Measurements from ENCODE around the gene NEDD4L.

The NEDD4L gene

DNA sequence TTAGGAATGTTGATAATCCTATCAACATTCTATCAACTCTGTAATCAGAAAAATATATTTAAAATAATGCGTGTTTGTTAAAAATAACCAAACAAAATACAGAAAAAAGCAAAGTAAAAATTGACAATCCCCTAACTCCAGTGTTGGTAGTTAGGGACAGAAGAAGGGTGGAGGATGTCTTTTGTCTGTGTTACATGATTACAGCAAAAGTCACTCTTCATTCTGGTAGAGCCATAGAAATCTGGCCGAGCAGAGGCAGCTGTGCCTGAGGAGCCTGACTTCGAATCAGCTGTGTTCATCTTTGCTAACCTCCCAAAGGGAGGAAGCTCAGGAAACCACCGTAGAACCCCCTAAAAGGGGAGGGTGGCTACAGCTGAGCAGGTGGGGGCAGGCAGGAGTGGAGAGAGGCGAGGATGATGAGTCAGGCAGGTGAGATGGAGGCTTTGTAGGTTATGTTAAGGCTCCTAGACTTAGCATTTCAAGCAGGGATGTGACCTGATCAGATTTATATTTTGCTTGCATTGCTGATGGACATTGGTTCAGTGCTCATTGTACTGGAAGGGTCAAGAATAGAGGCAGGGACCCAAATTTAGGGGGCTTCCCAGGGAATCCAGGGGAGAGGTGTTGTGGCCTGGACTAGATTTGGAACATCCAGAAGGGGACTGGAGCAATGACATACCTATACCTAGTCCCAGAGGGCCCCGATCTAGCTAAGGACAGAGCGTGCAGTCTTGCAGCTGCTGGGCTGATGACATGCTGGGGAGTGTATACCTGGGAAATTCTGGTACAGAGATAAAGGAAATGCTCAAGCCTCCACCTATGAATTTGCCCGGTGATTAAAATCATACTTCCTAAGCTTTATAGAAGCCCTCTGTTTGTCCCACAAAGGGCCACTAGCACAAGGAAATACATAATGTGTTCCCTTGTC is 95.7 kb downstream of the NEDD4L start:
- DNase-seq (ENCODE audit: low read depth) = no peak
- H3K4me3 ChIP-seq (ENCODE audit: low read depth, low read length) = no peak overlapping the region
- TF ChIP-seq, protein P1, sequence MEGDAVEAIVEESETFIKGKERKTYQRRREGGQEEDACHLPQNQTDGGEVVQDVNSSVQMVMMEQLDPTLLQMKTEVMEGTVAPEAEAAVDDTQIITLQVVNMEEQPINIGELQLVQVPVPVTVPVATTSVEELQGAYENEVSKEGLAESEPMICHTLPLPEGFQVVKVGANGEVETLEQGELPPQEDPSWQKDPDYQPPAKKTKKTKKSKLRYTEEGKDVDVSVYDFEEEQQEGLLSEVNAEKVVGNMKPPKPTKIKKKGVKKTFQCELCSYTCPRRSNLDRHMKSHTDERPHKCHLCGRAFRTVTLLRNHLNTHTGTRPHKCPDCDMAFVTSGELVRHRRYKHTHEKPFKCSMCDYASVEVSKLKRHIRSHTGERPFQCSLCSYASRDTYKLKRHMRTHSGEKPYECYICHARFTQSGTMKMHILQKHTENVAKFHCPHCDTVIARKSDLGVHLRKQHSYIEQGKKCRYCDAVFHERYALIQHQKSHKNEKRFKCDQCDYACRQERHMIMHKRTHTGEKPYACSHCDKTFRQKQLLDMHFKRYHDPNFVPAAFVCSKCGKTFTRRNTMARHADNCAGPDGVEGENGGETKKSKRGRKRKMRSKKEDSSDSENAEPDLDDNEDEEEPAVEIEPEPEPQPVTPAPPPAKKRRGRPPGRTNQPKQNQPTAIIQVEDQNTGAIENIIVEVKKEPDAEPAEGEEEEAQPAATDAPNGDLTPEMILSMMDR (IDR thresholded peaks at IDR 0.05; ENCODE audit: low read depth, low read length, missing control alignments) = no peak
- in situ Hi-C loops (cut with HindIII; ENCODE audit: low sequenced_read_pairs) = no loop called here

DNA sequence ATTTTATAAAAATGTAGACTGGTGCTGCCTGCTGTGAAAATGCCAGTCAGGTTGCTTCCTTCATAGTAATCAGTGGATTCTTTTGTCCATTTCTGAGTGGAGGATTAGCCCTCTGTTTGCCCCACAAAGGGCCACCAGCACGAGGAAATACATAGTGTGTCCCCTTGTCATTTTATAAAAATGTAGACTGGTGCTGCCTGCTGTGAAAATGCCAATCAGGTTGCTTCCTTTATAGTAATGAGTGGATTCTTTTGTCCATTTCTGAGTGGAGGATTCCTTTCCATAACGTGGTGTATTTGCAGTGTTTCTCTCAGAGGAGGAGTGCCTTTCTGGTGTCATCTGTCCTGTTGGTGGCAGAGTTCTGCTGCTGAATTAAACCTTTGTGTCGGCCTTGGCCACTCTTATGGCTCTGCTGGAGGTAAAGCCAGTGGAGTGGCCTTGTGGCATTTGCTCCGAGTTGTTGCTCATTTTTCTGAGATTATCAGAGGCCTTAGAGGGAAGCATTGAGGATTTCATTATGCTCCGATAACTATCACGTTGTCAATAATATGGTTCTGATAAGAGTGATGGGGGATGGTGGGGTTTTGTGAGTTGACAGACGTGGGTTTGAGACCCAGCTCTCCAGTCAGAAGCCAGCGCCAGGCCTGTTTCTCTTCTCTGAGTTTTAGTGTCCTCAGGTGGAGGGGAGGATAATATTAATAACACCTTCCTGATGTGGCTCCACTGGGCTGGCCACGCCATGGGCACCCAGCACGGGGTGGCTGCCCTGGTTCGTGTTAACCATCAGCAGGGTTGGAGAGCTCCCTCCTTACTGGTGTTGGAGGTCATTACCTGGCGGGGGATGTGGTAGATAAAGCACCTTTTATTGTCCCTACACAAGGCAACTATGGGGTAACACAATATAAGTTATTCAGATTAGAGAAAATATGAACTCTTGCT is 96.6 kb downstream of the NEDD4L start:
- TF ChIP-seq, protein P1 (IDR thresholded peaks at IDR 0.05; ENCODE audit: low read depth, low read length, missing control alignments) = no peak
- DNase-seq (ENCODE audit: low read depth) = no peak
- no peak overlapping the region for H3K4me3 ChIP-seq (ENCODE audit: low read depth, low read length)
- in situ Hi-C loops (cut with HindIII; ENCODE audit: low sequenced_read_pairs) = no loop called here

DNA sequence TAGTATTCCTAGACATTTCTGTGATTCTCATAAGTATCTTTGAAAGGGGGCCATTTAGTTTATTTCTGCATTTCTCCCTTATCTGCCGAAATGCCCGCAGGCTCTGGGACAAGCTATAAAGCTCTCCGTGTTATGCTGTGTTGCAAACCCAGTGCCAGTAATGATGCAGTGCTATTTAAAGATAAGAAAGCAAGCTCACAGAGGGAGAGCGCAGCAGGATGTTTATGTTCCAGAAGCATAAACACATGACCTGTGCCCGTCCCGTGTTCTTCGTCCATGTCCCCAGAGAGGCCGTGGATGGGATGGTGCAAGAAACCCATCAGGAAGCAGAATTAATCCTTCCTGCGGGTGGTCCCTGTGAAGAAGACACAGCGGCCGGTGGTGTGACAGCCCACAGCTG is 99.4 kb downstream of the NEDD4L start:
- no peak for DNase-seq (ENCODE audit: low read depth)
- TF ChIP-seq, protein P1 (IDR thresholded peaks at IDR 0.05; ENCODE audit: low read depth, low read length, missing control alignments) = no peak
- in situ Hi-C loops (cut with HindIII; ENCODE audit: low sequenced_read_pairs) = no loop called here
- H3K4me3 ChIP-seq (ENCODE audit: low read depth, low read length) = no peak overlapping the region

DNA sequence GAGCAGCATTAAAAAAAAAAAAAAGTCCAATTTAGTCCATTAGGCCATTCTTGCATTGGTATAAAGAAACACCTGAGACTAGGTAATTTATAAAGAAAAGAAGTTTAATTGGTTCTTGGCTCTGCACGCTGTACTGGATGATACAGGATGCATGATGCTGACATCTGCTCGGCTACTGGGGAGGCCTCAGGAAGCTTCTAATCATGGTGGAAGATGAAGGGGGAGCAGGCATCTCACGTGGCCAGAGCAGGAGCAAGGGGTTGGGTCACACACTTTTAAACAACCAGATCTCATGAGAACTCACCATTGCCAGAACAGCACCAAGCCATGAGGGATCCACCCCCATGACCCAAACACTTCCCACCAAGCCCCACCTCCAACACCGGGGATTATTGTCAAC is 100.1 kb downstream of the NEDD4L start:
- in situ Hi-C loops (cut with HindIII; ENCODE audit: low sequenced_read_pairs) = no loop called here
- H3K4me3 ChIP-seq (ENCODE audit: low read depth, low read length) = no peak overlapping the region

DNA sequence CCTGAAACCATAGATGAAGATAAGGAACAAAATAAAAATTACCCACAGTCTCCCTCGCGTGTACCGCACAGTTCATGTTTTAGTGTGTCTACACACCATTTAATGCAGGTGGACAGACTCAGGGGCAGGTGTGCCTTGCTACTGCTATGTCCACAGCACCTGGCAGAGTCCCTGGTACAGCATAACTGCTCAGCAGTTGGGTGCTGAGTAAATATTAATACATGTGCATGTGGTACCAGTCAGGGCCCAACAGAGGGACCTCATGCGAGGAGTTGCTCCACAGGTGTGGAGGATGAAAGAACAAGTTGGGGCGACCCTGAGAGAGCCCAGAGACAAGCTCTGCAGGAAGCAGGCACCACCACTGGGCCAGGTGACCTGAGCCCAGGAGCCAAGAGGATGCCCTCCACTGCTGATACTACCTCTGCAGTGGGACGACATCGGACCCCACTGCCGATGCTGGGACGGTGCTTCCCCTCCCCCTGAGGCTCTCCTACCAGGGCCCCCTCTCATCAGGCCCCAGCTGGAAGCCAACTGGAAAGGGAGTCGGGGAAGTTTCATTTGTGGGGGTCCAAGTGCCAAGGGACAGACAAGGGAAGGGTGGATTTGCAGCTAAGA is 100.8 kb downstream of the NEDD4L start:
- no peak overlapping the region for H3K4me3 ChIP-seq (ENCODE audit: low read depth, low read length)
- in situ Hi-C loops (cut with HindIII; ENCODE audit: low sequenced_read_pairs) = no loop called here
- TF ChIP-seq, protein P1 (IDR thresholded peaks at IDR 0.05; ENCODE audit: low read depth, low read length, missing control alignments) = no peak
- no peak for DNase-seq (ENCODE audit: low read depth)

More for the DNA sequence above, 100.1 kb downstream of the NEDD4L start:
- TF ChIP-seq, protein P1 (IDR thresholded peaks at IDR 0.05; ENCODE audit: low read depth, low read length, missing control alignments) = no peak
- DNase-seq (ENCODE audit: low read depth) = no peak

DNA sequence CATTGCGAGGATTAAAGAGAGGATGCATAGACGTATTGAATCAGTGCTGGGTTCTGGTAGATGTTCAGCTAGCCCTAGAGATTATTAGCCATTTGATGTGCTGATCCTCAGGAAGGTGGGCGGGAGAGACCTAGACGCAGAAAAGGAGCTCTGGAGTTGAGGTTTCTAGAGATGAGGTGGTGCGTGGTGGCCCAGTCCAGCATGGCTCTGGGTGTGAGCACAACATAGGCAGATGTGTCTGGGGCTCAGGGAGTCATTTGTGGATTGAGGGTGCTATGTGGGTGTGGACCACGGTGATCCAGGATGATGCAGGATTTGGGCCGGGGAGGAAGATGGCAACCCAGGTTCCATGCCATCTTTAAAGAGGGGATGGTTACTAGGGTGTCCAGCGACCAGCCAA is 102.1 kb downstream of the NEDD4L start:
- TF ChIP-seq, protein P1 (IDR thresholded peaks at IDR 0.05; ENCODE audit: low read depth, low read length, missing control alignments) = no peak
- in situ Hi-C loops (cut with HindIII; ENCODE audit: low sequenced_read_pairs) = no loop called here
- no peak overlapping the region for H3K4me3 ChIP-seq (ENCODE audit: low read depth, low read length)
- no peak for DNase-seq (ENCODE audit: low read depth)

Data from astrocyte of the cerebellum (primary cell).